ENCODE measurements around the gene MAT2B. TPM values are rescaled to one million over a fixed set of nuclear protein-coding genes. Genes with fewer than 3 reads are reported as not detected.

MAT2B gene
- total RNA-seq, 2 experiments from 2014 or later, result 33.0 to 34.7 TPM

DNA sequence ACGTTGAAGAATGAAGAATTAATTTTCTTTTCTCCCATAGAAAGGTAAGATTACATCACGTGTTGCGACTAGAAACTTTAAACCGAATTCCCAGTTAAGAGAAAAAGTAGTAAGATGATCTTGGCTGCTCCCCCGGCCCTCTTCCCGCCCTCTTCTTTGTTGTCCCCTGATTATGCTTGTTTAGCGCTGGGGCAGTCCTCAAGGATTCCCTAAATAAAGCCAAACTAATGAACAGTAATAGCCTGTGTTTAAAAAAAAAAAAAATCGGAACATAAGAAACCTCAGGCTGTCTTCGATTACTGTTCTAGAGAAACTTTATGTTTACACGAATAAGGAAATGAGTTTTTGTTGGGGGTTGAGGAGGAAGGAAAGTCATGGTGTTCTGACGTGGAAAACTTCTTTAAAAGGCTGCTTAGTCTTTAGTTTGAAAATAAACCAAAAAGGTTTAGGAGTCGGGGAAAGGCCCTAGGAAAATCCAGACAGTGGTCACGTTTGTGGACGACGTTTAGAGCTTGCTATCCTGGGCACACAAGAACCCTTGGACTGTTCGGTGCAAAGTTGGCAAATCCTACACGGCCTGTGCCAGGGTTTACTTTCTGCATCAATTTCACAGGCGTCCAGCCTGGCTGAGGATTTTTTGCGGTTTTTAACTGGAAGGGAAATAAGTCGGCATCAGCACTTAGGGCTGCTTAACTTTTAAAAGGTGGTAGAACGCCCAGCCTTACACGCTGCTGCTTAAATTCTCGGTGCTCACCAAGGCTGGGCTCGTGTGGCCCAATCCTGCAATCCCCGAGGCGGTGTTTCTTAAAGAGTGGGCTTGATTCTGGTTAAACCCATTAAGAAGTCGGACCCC is 1.1 kb upstream of the MAT2B start:
- POLR2A ChIA-PET, result interaction anchor here (1.3 to 11.3 kb wide), 12 partner anchors 10 to 66 kb away, joined by 3 to 343 read pairs (median 6); partner anchors contain the start of genes CCNG1, HMMR and NUDCD2
- Mint-ChIP-seq H3K27me3 (no peaks in the 10 kb centered on the region), H3K9me3 (no peaks in the 10 kb centered on the region), H3K27ac (peak overlapping the region; percentile 99), H3K4me3 (peak overlapping the region; percentile 98), H3K36me3 (ENCODE audit: low read depth) (peaks cover 30% of the 10 kb centered on the region), H3K4me1 (ENCODE audit: low read depth) (peaks cover 45% of the 10 kb centered on the region)
- CTCF ChIA-PET, result interaction anchor here (1.3 to 1.9 kb wide), 4 partner anchors 44 to 96 kb away, joined by 6 to 9 read pairs (median 8); partner anchors contain the start of genes HMMR and NUDCD2
- no peaks in the 10 kb centered on the region for H3K36me3 ChIP-seq (ENCODE audit: insufficient read depth, low read length)
- peak overlapping the region; percentile 78 for H3K4me3 ChIP-seq (ENCODE audit: low read length)
- peaks cover 19% of the 10 kb centered on the region for H3K4me1 ChIP-seq (ENCODE audit: insufficient read depth, low read length)
- no peak for ATAC-seq (ENCODE audit: poor library complexity)
- H3K27me3 ChIP-seq (ENCODE audit: control insufficient read depth in 1 of 2, insufficient read depth in 2 of 2, low read length in 2 of 2), result no peaks in the 10 kb centered on the region
- intact Hi-C loops (cut with DNase I, micrococcal nuclease), result loop anchor here in 1 of 2 experiments (2.0 kb wide), 1 partner anchor 44 kb away; the partner anchor contains the start of genes HMMR and NUDCD2
- H3K9me3 ChIP-seq (ENCODE audit: control insufficient read depth in 1 of 2, insufficient read depth in 1 of 2, low read length in 2 of 2), result no peaks in the 10 kb centered on the region
- peak in 9 of 14 experiments; percentile 7 to 63 (median 19) for DNase-seq
- H3K27ac ChIP-seq (ENCODE audit: low read depth in 1 of 2, low read length in 2 of 2), result peak overlapping the region; percentile 92 to 93
- TF ChIP-seq, protein P1, sequence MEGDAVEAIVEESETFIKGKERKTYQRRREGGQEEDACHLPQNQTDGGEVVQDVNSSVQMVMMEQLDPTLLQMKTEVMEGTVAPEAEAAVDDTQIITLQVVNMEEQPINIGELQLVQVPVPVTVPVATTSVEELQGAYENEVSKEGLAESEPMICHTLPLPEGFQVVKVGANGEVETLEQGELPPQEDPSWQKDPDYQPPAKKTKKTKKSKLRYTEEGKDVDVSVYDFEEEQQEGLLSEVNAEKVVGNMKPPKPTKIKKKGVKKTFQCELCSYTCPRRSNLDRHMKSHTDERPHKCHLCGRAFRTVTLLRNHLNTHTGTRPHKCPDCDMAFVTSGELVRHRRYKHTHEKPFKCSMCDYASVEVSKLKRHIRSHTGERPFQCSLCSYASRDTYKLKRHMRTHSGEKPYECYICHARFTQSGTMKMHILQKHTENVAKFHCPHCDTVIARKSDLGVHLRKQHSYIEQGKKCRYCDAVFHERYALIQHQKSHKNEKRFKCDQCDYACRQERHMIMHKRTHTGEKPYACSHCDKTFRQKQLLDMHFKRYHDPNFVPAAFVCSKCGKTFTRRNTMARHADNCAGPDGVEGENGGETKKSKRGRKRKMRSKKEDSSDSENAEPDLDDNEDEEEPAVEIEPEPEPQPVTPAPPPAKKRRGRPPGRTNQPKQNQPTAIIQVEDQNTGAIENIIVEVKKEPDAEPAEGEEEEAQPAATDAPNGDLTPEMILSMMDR (IDR thresholded peaks at IDR 0.05), result no peak

DNA sequence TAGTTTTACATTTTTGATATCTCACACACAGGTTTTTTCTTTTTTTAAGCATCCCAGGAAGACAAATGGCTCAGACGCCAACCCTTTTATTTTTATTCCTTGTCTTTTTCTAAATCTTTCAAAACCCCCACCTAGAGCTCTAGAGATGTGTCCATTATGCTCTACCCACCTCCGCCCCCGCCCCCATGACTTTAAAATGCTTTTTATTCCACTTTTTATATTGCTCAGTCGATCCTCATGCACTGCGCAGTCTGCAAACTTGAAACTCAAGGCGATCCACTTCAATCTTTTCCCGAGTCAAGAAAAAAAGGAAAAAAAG is 411 bp upstream of the MAT2B start:
- no peaks in the 10 kb centered on the region for H3K9me3 ChIP-seq (ENCODE audit: control insufficient read depth in 1 of 2, insufficient read depth in 1 of 2, low read length in 2 of 2)
- peak overlapping the region; percentile 99 for H3K27ac Mint-ChIP-seq
- TF ChIP-seq, protein P1 (IDR thresholded peaks at IDR 0.05), result no peak
- ATAC-seq (ENCODE audit: poor library complexity) (peak; percentile 5), DNase-seq (peak in 1 of 14 experiments; percentile 27)
- no peaks in the 10 kb centered on the region for H3K27me3 Mint-ChIP-seq
- intact Hi-C loops (cut with DNase I, micrococcal nuclease), result loop anchor here (1.0 to 2.0 kb wide), 3 partner anchors 44 to 68 kb away; partner anchors contain the start of genes CCNG1 (in 2 of the 2), HMMR (in 2 of the 2) and NUDCD2 (in 2 of the 2)
- peak overlapping the region; percentile 92 to 93 for H3K27ac ChIP-seq (ENCODE audit: low read depth in 1 of 2, low read length in 2 of 2)
- CTCF ChIA-PET, result interaction anchor here (1.0 to 1.9 kb wide), 5 partner anchors 43 to 67 kb away, joined by 4 to 8 read pairs (median 4); partner anchors contain the start of genes CCNG1, HMMR and NUDCD2
- H3K9me3 Mint-ChIP-seq, result no peaks in the 10 kb centered on the region
- peaks cover 52% of the 10 kb centered on the region for H3K4me1 Mint-ChIP-seq (ENCODE audit: low read depth)
- H3K4me3 ChIP-seq (ENCODE audit: low read length), result peak overlapping the region; percentile 78
- peak overlapping the region; percentile 98 for H3K4me3 Mint-ChIP-seq
- no peaks in the 10 kb centered on the region for H3K36me3 ChIP-seq (ENCODE audit: insufficient read depth, low read length)
- H3K36me3 Mint-ChIP-seq (ENCODE audit: low read depth), result peaks cover 37% of the 10 kb centered on the region
- H3K27me3 ChIP-seq (ENCODE audit: control insufficient read depth in 1 of 2, insufficient read depth in 2 of 2, low read length in 2 of 2), result no peaks in the 10 kb centered on the region
- POLR2A ChIA-PET, result interaction anchor here (1.0 to 11.3 kb wide), 13 partner anchors 9 to 67 kb away, joined by 3 to 343 read pairs (median 8); partner anchors contain the start of genes CCNG1, HMMR and NUDCD2
- peaks cover 19% of the 10 kb centered on the region for H3K4me1 ChIP-seq (ENCODE audit: insufficient read depth, low read length)

DNA sequence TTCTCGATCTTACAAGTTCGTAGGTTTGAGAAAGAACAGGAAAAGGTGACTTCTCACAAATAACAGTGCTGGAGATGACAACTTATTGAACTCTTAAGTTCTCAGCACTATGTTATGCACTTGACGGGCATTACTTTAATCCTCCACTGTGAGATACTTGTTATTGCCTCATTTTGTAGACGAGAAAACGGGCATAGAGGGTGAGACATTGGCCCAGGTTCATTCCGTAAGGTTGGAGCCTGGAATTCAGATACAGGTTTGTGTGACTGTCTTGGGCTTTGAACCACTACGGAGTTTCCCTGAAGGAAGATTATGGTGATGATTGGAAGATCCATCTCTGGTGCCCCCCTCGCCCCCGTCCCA is 657 bp downstream of the MAT2B start:
- peak in 2 of 14 experiments; percentile 13 to 20 for DNase-seq
- H3K4me3 ChIP-seq (ENCODE audit: low read length), result peak overlapping the region; percentile 78
- H3K27ac ChIP-seq (ENCODE audit: low read depth in 1 of 2, low read length in 2 of 2), result peak overlapping the region; percentile 92 to 93
- H3K9me3 Mint-ChIP-seq, result no peaks in the 10 kb centered on the region
- peak overlapping the region; percentile 98 for H3K4me3 Mint-ChIP-seq
- no peaks in the 10 kb centered on the region for H3K9me3 ChIP-seq (ENCODE audit: control insufficient read depth in 1 of 2, insufficient read depth in 1 of 2, low read length in 2 of 2)
- POLR2A ChIA-PET, result interaction anchor here (0.6 to 11.3 kb wide), 15 partner anchors 8 to 68 kb away, joined by 3 to 343 read pairs (median 5); partner anchors contain the start of genes CCNG1, HMMR and NUDCD2
- peaks cover 63% of the 10 kb centered on the region for H3K4me1 Mint-ChIP-seq (ENCODE audit: low read depth)
- peak overlapping the region; percentile 99 for H3K27ac Mint-ChIP-seq
- CTCF ChIA-PET, result interaction anchor here (0.7 to 1.9 kb wide), 5 partner anchors 44 to 97 kb away, joined by 3 to 8 read pairs (median 4); partner anchors contain the start of genes HMMR and NUDCD2
- H3K36me3 ChIP-seq (ENCODE audit: insufficient read depth, low read length), result no peaks in the 10 kb centered on the region
- peaks cover 24% of the 10 kb centered on the region for H3K4me1 ChIP-seq (ENCODE audit: insufficient read depth, low read length)
- H3K27me3 Mint-ChIP-seq, result no peaks in the 10 kb centered on the region
- H3K36me3 Mint-ChIP-seq (ENCODE audit: low read depth), result peaks cover 44% of the 10 kb centered on the region
- intact Hi-C loops (cut with DNase I, micrococcal nuclease), result no loop called here
- ATAC-seq (ENCODE audit: poor library complexity), result peak; percentile 10
- TF ChIP-seq, protein P1 (IDR thresholded peaks at IDR 0.05), result peak; percentile 22
- no peaks in the 10 kb centered on the region for H3K27me3 ChIP-seq (ENCODE audit: control insufficient read depth in 1 of 2, insufficient read depth in 2 of 2, low read length in 2 of 2)
